HT-29 (cell line): ENCODE measurements around the gene TKFC. TPM values are rescaled to one million over a fixed set of nuclear protein-coding genes. Genes with fewer than 3 reads are reported as not detected.
A peak's percentile ranks its signal among the peaks of the same experiment; 100 is the strongest.
"Not testable (repeated sequence)": the region's sequence is repeated elsewhere in the genome, so short reads cannot be mapped to it uniquely, and the experiment has no call there.

Source experiments
- DNase-seq: peaks from one replicate; pipeline ENCODE4 v3.0.0-alpha.2; 2015; ENCODE audit warnings: low spot score
- total RNA-seq: library from RNA; depleted of rRNA; stranded (reverse); fragments of >200 nt; shearing (Covaris generic); gene quantifications from 2 replicates; pipeline ENCODE4 v1.2.3, GENCODE V29; 2014; rRNA removed

Gene TKFC
- total RNA-seq, 1 experiment from 2014 or later = 94.2 TPM

DNA sequence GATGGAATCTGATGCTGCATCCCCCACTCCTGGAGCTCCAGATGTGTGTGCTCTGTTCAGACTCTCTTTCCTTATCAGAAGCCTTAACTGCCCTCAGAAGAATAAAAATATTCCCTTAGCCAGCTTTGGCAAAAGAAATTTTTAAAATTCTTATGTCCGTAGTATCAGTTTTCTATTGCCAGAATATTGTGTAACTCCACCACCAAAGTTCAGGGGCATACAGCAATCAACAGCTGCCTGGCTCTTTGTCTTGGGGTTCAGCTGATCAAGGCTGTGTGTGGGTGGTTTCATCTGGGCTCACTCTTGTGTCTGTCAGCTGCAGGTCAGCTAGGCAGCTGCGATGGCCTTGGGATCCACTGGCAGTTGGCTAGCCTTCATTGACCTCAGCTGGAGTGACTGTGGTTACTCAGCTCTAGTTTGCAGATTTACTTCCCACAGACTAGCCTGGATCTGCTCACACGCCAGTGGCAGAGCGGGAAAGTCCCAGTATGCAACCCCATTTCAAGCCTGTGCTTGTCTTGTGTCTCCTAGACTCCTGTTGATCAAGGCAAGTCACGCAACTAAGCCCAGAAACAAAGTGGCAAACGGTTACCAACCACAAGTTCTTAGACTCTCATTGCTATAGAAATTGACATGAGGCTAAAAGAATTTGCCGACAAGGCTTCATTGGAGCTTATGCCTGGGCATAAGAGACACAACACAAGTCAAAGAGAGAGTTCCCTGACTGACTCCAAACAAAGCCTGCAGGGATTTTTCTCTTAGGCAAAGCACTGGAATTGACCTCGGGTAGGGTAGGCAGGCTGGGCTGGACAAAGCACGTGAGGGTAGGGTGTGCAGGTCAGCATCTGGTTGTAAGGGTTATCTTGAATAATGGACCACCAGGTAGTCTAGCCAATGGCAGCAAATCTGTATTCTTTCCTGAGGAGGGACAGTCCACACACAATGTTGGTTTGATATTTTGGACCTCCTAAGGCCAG, 36.6 kb downstream of the TKFC start:
- DNase-seq = no peak

DNA sequence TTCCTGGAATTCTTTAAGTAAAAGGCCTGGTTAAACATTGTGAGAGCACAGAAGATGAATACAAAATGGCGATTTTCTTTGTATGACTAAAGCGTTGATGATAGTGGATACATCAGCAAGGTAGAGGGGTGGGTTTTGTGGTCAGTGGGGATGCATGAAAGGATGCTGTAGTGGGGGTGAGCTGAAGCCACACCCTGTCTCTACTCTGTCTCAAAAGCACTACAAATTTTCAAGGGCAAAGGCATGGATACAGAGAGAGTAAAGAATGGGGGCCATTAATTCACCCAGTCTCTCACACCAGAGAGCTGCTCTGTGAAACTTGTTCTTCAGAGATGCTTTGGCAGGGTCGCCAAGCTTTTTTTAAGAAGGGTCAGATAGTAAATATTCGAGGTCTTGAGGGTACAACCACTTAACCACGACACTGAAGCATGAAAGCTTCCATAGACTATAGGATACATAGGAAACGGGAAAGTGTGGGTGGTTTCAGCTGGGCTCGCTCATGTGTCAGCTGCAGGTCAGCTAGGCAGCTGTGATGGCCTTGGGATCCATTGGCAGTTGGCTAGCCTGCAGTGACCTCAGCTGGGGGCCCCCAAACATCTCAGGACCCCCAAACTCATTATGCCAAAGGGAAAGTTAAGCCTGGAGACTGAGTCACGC, 37.4 kb downstream of the TKFC start:
- no peak for DNase-seq

DNA sequence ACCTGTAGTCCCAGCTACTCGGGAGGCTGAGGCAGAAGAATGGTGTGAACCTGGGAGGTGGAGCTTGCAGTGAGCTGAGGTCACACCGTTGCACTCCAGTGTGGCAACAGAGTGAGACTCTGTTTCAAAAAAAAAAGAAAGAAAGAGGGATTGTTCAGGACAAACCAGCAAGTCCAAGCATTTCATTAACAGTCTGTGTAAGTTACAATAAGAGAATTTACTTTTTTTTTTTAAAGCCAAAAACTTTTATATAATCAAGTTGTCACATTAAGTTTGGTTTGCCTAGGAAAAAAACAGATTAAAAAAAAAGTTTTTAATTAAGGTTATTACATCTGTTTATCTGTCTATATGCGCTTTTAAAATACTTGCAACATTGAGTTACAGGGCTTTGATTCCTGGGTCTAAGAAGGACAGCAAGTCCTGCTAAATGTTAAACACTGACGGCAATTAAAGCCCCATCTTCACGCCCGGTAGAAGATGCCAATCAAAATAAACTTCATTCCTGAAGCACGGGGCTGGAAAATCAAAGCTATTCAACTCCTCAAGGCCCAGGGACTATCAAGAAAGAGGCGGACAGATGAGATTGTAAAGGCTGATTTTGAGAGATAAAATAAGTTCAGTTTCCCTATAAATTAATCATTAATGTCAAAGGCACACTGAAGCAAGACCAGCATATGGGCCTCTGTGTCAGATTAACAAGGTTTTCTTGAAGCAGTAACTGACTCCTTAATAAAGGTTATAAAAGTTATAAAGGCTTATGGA, 39.8 kb downstream of the TKFC start:
- DNase-seq = no peak

DNA sequence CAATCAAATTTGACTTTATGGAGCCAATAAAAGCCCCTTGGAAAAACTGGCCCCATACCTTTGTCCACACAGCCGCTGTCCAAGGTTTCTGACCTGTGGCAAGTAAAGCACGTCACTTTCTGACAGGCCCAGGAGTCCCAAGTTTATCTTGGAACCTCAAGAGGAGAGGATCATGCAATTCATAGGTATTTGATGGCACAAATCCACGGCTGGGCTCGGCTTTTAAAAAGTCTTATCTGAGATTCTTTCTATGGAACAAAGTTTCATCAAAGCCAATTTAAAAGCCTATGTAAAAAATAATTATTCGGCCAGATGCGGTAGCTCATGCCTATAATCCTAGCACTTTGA, 42.7 kb downstream of the TKFC start:
- no peak for DNase-seq

DNA sequence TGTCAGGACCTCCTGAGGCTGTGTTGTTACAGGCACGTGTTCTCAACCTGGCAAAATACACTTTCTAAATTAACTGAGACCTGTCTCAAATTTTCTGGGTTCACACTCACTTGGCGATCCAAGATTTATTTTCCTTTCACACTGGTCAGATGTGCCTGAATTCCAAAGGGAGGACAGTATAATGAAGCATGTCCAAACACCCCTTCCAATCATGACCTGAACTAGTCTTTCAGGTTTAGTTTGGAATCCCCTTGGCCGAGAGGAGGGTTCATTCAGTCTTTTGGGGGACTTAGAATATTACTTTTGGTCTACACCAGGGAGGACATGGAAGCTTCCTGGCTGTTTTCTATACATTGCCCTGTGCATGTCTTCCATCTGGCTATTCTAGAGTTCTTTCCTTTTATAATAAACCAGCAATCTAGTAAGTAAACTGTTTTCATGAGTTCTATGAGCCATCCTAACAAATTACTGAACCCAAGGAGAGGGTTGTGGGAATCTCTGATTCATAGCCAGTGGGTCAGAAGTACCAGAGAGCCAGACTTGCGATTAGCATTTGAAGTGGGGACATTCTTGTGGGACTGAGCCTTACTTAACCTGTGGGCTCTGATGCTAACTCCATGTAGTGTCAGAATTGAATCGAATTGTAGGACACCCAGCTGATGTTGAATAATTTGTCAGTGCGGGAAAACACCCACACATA, 44.6 kb downstream of the TKFC start:
- DNase-seq = no peak

DNA sequence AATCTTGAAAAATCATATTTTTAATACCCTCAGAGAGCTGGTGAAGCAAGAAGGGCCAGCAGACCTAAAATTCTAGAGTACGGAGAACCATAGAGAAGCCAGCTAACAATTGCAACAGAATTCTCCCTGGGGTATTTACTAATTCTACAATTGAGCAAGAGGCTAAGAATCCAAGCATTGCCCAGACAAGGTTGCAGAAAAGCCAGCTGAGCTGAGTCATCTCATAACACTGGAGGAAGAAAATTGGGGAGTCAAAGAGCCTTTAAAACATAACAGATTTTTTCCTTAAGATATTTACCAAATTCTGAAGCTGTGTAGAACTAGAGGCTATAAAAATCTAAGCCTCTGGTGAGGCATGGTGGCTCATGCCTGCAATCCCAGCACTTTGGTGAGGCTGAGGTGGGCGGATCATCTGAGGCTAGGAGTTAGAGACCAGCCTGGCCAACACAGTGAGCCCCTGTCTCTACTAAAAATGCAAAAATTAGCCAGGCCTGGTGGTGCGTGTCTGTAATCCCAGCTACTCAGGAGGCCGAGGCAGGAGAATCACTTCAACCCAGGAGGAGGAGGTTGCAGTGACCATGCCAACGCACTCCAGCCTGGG, 45.8 kb downstream of the TKFC start:
- DNase-seq = no peak

DNA sequence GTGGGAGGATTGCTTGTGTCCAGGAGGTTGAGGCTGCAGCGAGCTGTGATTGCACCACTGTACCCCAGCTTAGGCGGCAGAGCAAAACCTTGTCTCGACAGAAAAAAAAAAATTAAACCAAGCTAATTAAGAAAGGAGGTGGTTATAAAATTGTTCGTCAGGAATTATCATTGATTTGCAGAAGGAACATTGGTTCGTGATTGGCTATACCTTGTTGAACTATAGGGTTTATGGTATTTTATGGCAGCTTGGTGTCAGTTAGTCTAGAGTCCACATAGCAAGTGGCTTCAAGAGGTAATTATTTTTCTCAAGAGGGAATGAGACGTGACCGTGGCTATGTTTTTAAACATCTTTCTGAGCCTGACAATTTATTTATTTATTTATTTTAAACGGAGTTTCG, 47.9 kb downstream of the TKFC start:
- DNase-seq = no peak

DNA sequence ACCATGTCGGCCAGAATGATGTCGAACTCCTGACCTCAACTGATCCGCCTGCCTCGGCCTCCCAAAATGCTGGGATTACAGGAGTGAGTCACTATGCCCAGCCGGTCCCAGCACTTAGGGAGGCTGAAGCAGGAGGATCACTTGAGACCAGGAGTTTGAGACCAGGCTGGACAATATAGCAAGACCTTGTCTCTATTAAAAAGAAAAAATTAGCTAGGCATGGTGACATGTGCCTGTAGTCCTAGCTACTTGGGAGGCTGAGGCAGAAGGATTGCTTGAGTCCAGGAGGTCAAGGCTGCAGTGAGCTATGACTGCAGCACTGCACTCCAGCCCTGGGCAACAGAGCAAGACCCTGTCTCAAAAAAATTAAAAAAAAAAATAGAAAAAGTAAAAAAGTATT, 50.8 kb downstream of the TKFC start:
- not testable (repeated sequence) for DNase-seq

DNA sequence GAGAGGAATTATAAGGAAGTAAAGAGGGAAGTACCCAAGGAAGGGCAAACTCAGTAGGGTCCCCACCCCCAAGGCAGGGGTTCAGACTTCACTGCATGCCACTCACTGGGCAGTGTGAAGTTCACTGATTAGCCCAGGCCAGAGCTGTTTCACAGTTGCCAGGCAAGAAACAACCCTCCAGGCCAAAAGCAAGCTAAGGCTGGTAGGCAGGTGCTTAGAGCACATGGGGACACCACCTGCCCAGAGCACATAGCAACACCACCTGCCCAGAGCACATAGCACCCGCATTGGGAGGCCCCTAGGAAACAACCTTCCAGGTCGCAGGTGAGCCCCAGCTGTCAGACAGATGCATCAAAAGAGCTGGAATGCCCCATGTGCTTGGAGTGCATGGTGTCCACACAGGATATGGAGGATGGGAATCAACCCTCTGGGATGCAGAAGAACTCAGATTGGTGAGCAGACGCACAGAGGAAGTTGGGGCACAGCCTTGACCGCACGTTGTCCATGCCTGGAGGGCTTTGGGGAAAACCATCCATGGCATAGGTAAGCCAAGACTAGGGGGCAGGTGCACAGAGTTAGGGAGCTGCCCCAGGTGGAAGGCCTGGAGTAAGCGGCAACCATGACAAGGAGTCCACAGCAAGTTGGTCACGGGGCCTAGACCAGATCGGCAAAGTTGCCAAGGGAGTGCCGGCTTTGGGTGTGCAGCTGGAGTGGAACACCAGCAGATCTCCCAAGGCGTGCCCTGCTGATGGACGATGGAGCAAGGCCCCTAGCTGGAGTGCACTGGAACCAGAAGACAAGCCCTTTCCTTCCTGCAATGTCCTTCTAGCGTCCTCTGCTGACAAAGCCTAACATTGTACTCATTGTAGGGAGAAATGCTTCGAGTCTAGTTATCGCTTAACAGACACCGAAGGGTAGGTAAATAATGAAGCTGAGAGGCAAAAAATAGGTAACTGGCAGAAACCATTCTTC, 51.5 kb downstream of the TKFC start:
- peak; percentile 24 for DNase-seq

DNA sequence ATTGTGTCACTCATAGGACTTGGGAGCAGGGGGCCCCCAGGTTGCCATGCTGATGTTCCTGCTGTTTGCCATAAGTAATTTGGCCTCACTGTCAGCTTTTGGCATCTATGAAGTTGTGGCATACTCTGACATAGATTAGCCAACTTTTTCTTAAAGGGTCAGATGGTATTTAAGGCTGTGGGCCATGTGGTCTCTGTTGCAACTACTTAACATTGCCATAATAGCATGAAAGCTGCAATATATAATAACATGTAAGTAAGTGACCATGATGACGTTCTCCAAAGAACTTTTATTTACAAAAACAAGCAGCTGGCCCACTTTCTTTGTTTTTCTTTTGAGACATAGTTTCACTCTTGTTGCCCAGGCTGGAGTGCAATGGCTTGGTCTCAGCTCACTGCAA, 57.1 kb downstream of the TKFC start:
- DNase-seq = no peak

DNA sequence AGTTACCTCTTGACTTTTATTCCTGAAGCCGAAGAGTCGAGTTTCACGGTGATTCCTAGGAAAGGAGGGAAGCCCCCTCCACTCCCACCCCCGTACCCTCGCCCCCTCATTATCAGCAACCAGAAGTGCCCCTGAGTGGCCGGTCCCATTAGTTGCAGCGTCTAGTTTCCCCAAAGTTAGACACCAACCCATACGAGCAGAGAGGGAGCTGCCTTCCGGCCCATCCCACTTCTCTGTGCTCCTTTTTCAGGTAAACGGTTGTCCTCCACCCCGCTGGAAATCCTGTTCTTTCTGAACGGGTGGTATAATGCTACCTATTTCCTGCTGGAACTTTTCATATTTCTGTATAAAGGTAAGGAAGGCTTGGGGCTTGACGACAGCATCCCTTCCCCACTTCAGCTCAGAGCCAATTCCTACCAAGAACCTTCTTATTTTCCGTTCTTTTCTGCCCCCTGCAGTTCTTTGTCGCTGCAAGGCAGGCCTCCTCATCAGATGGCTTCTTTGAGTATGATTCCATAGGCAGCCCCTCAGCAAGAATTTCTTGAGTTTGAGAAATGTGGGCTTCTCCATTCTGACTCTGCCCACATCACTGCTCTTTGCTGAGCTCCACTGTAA, 60.1 kb downstream of the TKFC start:
- peak; percentile 46 for DNase-seq

Other genes starting within 250 kb of the TKFC start
- gene CD5, start 230.7 kb upstream of the TKFC start, total RNA-seq = not detected in 2 replicates
- gene VPS37C, start 171.8 kb upstream of the TKFC start, total RNA-seq = 37.3 and 44.2 TPM in 2 replicates
- 0.34 TPM in 1 of 2 replicates, not detected in the other for gene PGA3, start 129.7 kb upstream of the TKFC start, total RNA-seq
- 1.0 TPM in 1 of 2 replicates, not detected in the other for gene PGA4, start 110.9 kb upstream of the TKFC start, total RNA-seq
- not detected in 2 replicates for gene PGA5, start 92.1 kb upstream of the TKFC start, total RNA-seq
- gene VWCE, start 37.9 kb upstream of the TKFC start, total RNA-seq = not detected in 2 replicates
- 262 and 321 TPM in 2 replicates for gene DDB1, start 123 bp upstream of the TKFC start, total RNA-seq
- gene CYB561A3, start 28.7 kb downstream of the TKFC start, total RNA-seq = 70.5 and 80.2 TPM in 2 replicates
- 18.4 and 27.8 TPM in 2 replicates for gene TMEM138, start 29.1 kb downstream of the TKFC start, total RNA-seq
- 15.1 and 23.4 TPM in 2 replicates for gene TMEM216, start 59.4 kb downstream of the TKFC start, total RNA-seq
- gene CPSF7, start 96.7 kb downstream of the TKFC start, total RNA-seq = 34.8 and 51.2 TPM in 2 replicates
- gene SDHAF2, start 96.9 kb downstream of the TKFC start, total RNA-seq = 58.3 and 64.9 TPM in 2 replicates
- 6.3 and 7.7 TPM in 2 replicates for gene LRRC10B, start 175.5 kb downstream of the TKFC start, total RNA-seq
- gene SYT7, start 247.8 kb downstream of the TKFC start, total RNA-seq = 13.2 and 14.8 TPM in 2 replicates